ENCODE measurements around the gene CFAP77. TPM values are rescaled to one million over a fixed set of nuclear protein-coding genes. Genes with fewer than 3 reads are reported as not detected.

CFAP77 gene
- total RNA-seq, 1 donor from 2014 or later, result 1.8 TPM

- Histone ChIP-seq H3K79me2 (ENCODE audit: low read depth) (no peaks in the 10 kb centered on the region), H3F3A (ENCODE audit: low read depth) (peaks cover 27% of the 10 kb centered on the region), H3K4me3 (no peak overlapping the region), H3K4me2 (no peak overlapping the region), H3K36me3 (no peaks in the 10 kb centered on the region), H3K27ac (no peak overlapping the region), H3K9me3 (ENCODE audit: low read depth) (no peaks in the 10 kb centered on the region), H3K9ac (no peak overlapping the region), H2AFZ (replicated peaks) (no peak overlapping the region), H3K27me3 (peaks cover 88% of the 10 kb centered on the region), H3K4me1 (peaks cover 24% of the 10 kb centered on the region), H4K20me1 (ENCODE audit: low read depth) (peaks cover 5% of the 10 kb centered on the region)
- H3K9me3 Mint-ChIP-seq, result no peaks in the 10 kb centered on the region
- peak overlapping the region; percentile 71 for H3K4me3 Mint-ChIP-seq
- H3K36me3 Mint-ChIP-seq, result no peaks in the 10 kb centered on the region
- DNase-seq (ENCODE audit: low spot score), result peak; percentile 79
- peaks cover 17% of the 10 kb centered on the region for H3K27me3 Mint-ChIP-seq (ENCODE audit: insufficient read depth, low read depth)
- peaks cover 57% of the 10 kb centered on the region for H3K4me1 Mint-ChIP-seq
- no peak overlapping the region for H3K27ac Mint-ChIP-seq
- TF ChIP-seq CTCF (IDR thresholded peaks at IDR 0.05) (peak; percentile 82), EZH2 (IDR thresholded peaks at IDR 0.05) (no peak)
Measured at GRCh38 chr9:132412089-132412488, 2.1 kb downstream of the CFAP77 start.

GRCh38 chr9:132413926-132414325, 3.9 kb downstream of the CFAP77 start:
- Mint-ChIP-seq H3K4me3 (peak overlapping the region; percentile 17), H3K9me3 (no peaks in the 10 kb centered on the region), H3K27ac (no peak overlapping the region), H3K4me1 (peaks cover 75% of the 10 kb centered on the region), H3K36me3 (no peaks in the 10 kb centered on the region), H3K27me3 (ENCODE audit: insufficient read depth, low read depth) (peaks cover 20% of the 10 kb centered on the region)
- H3F3A ChIP-seq (ENCODE audit: low read depth), result peaks cover 36% of the 10 kb centered on the region
- no peak overlapping the region for H3K4me3 ChIP-seq
- no peaks in the 10 kb centered on the region for H3K36me3 ChIP-seq
- H3K9ac ChIP-seq, result no peak overlapping the region
- H3K27ac ChIP-seq, result no peak overlapping the region
- TF ChIP-seq EZH2 (IDR thresholded peaks at IDR 0.05) (no peak), EZH2phosphoT487 (IDR thresholded peaks at IDR 0.05) (no peak), CTCF (IDR thresholded peaks at IDR 0.05) (no peak)
- H3K79me2 ChIP-seq (ENCODE audit: low read depth), result no peaks in the 10 kb centered on the region
- no peak overlapping the region for H2AFZ ChIP-seq (replicated peaks)
- peaks cover 37% of the 10 kb centered on the region for H3K4me1 ChIP-seq
- peaks cover 5% of the 10 kb centered on the region for H4K20me1 ChIP-seq (ENCODE audit: low read depth)
- no peak for DNase-seq (ENCODE audit: low spot score)
- no peaks in the 10 kb centered on the region for H3K9me3 ChIP-seq (ENCODE audit: low read depth)
- no peak overlapping the region for H3K4me2 ChIP-seq
- peaks cover 84% of the 10 kb centered on the region for H3K27me3 ChIP-seq

- peak overlapping the region; percentile 6 for H3K4me2 ChIP-seq
- no peak overlapping the region for H3K9ac ChIP-seq
- H3K79me2 ChIP-seq (ENCODE audit: low read depth), result no peaks in the 10 kb centered on the region
- peaks cover 78% of the 10 kb centered on the region for H3K27me3 ChIP-seq
- TF ChIP-seq EZH2 (IDR thresholded peaks at IDR 0.05) (no peak), CTCF (IDR thresholded peaks at IDR 0.05) (no peak), EZH2phosphoT487 (IDR thresholded peaks at IDR 0.05) (no peak)
- H3K4me1 ChIP-seq, result peaks cover 44% of the 10 kb centered on the region
- Mint-ChIP-seq H3K4me3 (peak overlapping the region; percentile 46), H3K4me1 (peaks cover 76% of the 10 kb centered on the region), H3K9me3 (no peaks in the 10 kb centered on the region), H3K36me3 (no peaks in the 10 kb centered on the region), H3K27me3 (ENCODE audit: insufficient read depth, low read depth) (peaks cover 21% of the 10 kb centered on the region), H3K27ac (peak overlapping the region; percentile 12)
- no peak overlapping the region for H3K4me3 ChIP-seq
- peaks cover 5% of the 10 kb centered on the region for H4K20me1 ChIP-seq (ENCODE audit: low read depth)
- peaks cover 39% of the 10 kb centered on the region for H3F3A ChIP-seq (ENCODE audit: low read depth)
- H3K27ac ChIP-seq, result no peak overlapping the region
- no peaks in the 10 kb centered on the region for H3K9me3 ChIP-seq (ENCODE audit: low read depth)
- no peak overlapping the region for H2AFZ ChIP-seq (replicated peaks)
- DNase-seq (ENCODE audit: low spot score), result no peak
- H3K36me3 ChIP-seq, result no peaks in the 10 kb centered on the region
Measured at GRCh38 chr9:132414731-132415130, 4.7 kb downstream of the CFAP77 start.

Data from neural progenitor cell (in vitro differentiated cells).